ENCODE results near the gene KRT78. TPM values are rescaled to one million over a fixed set of nuclear protein-coding genes. Genes with fewer than 3 reads are reported as not detected.
"Not testable (repeated sequence)": the region's sequence is repeated elsewhere in the genome, so short reads cannot be mapped to it uniquely, and the experiment has no call there.

KRT78 gene, protein sequence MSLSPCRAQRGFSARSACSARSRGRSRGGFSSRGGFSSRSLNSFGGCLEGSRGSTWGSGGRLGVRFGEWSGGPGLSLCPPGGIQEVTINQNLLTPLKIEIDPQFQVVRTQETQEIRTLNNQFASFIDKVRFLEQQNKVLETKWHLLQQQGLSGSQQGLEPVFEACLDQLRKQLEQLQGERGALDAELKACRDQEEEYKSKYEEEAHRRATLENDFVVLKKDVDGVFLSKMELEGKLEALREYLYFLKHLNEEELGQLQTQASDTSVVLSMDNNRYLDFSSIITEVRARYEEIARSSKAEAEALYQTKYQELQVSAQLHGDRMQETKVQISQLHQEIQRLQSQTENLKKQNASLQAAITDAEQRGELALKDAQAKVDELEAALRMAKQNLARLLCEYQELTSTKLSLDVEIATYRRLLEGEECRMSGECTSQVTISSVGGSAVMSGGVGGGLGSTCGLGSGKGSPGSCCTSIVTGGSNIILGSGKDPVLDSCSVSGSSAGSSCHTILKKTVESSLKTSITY
- under 1 TPM in 1 of 5 donors, not detected in 4; 0.16 TPM for polyA plus RNA-seq (ENCODE audit: insufficient read depth in 1 of 5, insufficient read length in 5 of 5, low replicate concordance in 1 of 5)
- long read RNA-seq, donor 1 = 0 reads
- long read RNA-seq, donor 2 = 0 reads
- long read RNA-seq, donor 3 = 0 reads
- long read RNA-seq, donor 4 = 0 reads
- long read RNA-seq, donor 5 = 0 reads
- long read RNA-seq, donor 6 = 0 reads
- long read RNA-seq, donor 7 = 0 reads
- long read RNA-seq, donor 8 = 0 reads

DNA sequence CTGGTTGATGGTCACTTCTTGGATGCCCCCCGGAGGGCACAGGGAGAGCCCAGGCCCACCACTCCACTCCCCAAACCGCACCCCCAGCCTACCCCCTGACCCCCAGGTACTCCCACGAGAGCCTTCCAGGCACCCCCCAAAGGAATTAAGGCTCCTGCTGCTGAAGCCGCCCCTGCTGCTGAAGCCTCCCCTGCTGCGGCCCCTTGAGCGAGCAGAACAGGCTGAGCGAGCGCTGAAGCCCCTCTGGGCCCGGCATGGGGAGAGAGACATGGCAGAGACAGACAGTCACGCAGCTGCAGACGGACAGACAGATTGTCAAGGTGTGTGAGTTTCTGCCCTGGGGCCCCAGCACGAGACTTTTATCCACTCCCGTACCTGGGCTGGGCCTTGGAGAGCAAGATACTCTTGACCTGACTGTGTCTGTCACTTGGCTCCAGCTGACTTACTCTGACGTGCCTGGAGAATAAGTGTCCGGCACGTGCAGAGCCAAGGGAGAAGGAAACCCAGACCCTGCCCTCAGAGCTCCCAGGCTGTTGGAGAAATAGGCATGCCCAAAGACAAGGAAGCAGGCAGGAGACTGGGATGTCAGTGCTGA lies at the start of gene KRT78:
TSS of gene KRT78 (minus strand) at position 334 of the 595 bp plus-strand sequence. CDS start at position 270, 64 bp downstream.
- no peak for DNase-seq

DNA sequence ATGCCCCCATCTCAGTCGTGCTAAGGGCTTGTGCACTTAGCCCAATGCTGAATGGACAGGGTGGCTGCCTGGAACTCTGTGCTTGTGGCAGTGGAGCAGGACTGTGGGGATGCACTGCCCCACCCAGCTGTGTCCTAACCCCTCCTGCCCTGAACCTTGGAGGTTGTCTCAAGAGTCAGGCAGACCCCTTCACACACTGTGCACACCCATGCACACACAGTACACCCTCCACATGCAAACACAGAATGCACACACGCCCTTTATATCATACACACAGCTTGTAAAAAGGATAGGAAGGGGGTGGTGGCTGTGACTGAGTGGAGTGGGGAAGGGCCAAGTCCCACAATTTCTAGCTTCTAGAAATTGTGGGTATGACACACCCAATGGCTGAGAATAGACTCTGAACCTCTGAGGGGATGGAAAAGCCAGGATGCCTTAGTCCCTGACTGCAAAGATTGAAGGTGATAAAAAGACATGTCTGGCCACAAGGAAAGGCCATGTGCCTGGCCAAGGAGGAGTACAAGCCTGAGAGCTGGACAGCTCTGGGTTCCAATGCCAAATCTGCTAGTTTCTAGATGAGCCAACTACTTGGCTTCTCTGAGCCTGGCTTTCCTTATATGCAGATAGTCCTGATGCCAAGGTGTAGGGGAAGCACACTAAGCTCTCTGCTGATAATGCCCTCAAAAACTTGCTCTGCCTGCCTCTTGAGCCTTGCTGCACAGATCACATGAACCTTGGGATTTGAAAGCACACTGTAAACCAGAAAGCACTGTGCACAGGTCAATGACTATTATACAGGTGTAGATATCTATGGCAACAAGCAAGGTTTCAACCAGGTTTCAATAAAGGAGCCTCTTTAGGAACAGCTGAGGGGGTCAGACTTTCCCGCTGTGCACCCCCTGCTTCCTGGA lies 47.7 kb upstream of the KRT78 start:
- no peak for DNase-seq

DNA sequence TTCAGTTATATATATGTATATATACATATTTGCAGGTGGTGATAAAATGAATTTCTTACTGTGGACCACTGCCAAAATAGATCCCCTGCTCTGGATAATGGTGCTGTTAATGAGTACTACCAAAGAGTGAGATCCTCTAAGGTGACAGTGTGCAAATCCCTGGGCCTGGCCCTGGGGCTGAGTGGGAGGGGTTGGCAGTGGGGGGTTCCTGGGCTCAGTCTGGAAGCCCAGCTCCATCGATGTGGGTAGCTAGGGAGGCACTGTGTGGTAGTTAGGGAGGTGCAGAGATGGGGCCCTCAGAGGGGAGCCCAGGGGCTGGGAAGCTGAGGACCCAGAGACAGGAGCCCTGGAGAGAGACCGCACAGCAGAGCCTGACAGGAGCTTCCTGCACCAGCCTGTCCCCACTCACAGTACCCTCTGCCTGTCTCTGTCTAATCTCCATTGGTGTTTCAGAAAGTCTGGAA lies 47.0 kb upstream of the KRT78 start:
- no peak for DNase-seq

DNA sequence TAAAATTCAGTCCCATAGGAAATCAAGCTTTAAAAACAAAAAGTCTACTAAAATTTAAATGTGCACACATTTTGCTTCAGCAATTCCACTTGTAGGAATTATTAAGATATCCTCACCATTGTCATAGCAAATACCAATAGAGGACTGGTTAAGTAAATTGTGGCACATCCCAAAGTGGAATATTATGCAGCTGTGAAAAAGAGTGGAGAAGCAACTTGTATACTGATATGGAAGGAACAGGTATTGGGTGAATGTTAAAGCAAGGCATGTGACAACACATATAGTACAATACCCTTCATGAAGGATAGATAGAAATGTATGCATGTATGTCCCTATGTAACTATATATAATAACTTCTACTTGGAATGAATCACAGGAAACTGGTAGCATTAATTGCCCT lies 44.2 kb upstream of the KRT78 start:
- no peak for DNase-seq

DNA sequence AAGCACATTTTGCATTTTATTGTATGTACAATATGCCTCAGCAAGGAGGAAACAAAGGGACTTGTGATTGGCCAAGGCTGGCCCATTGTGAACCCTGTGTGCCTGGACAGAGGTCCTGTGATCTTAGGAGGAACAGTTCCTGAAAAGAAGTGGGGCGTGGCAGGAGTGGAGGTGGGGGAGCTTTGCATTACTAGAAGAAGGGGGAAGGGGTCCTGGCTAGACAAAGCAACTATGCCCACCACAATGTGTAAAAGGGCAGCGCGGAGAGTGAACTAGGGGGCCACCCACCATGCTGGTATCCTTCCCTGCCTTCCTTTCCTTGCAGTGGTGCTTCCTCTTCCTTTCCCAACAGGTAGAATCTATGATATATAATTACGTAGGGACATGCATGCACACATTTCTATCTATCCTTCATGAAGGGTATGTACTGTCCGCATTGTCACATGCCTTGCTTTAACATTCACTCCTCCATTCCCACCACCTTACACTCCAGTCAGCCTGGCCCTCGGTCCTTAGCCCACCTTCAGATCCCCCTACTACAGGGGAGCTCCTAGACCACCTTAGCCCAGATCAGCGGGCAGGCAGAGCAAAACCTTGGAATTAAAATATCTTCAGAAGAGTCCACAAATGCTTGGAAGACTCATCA lies 43.5 kb upstream of the KRT78 start:
- no peak for DNase-seq

DNA sequence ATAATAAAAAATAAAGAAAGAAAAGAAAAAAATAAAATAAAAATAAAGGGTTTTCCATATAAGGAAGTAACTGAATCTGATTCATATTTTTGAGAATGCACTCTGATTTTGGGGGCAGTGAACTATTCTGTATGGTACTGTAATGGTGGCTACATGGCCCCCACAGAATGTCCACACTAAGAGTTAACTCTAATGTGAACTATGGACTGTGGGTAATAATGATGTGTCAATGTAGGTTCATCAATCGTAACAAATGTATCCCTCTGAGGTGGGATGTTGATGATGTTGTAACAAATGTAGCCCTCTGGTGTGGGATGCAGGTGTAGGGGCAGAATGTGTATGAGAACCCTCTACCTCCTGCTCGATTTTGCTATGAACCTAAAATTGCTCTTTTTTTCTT lies 42.2 kb upstream of the KRT78 start:
- no peak for DNase-seq

DNA sequence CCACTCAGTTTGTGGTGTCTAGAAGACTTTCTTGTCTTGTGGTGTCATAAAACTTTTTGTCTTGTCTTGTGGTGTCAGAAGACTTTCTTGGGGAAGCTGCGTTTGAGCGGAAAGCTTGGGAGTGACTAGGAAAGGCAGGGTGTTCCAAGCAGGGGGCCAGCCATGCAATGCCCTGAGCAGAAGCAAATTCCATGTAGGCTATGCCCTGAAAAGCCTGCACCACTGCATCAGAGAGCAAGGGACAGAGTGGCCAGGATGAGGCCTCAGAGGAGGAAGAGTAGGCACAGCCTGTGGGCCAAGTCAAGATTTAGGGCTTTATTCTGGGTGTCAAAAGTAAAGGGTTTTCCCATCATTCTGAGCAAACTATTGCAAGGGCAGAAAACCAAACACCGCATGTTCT lies 41.6 kb upstream of the KRT78 start:
- no peak for DNase-seq

DNA sequence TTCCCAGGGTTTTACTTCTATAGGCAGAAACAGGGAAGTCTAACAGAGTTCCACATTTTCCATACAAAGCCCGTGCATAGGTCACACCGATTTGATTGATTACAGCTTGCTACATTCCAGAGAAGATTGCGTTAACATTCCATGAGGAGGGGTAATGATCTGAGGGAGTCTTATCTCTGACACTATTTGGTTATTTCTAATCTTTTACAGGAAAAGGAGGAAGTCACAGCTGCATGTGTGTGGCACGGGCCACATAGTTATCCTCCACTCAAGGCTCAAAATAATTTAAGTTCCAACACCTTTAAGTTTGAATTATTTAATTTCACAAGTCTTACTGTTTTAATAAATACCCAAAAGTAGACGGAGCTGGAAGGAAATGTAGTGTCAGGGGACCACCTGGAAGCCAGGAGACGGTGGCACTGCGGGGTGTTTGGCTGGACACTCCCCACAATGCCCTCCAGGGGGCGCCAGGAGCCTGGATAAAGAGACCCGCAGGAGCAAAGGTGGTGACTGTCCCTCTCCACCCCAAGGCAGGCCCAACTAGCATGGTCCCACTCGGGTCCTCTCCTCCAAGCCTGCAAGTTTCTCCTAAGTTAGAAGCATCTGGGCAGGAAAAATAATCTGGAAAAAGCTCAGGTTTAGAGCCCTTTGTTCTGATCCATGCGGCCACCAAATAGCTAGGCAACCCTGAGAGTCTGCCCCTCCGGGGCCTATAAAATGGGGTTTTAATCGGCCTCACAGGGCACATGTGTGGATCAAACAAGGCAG lies 35.9 kb upstream of the KRT78 start:
- peak in 1 of 2 donors; percentile 64 for DNase-seq

DNA sequence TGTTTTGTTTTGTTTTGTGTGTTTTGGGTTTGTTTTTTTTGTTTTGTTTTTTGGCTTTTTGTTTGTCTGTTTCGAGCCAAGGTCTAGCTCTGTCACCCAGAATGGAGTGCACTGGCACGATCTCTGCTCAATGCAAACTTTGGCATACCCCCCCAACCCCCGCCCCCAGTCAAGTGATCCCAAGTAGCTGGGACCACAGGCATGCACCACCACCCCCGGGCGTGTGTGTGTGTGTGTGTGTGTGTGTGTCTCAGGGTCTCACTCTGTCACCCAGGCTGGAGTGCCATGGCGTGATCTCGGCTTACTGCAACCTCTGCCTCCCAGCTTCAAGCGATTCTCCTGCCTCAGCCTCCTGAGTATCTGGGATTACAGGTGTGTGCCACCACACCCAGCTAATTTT lies 31.7 kb upstream of the KRT78 start:
- DNase-seq = not testable (repeated sequence)

DNA sequence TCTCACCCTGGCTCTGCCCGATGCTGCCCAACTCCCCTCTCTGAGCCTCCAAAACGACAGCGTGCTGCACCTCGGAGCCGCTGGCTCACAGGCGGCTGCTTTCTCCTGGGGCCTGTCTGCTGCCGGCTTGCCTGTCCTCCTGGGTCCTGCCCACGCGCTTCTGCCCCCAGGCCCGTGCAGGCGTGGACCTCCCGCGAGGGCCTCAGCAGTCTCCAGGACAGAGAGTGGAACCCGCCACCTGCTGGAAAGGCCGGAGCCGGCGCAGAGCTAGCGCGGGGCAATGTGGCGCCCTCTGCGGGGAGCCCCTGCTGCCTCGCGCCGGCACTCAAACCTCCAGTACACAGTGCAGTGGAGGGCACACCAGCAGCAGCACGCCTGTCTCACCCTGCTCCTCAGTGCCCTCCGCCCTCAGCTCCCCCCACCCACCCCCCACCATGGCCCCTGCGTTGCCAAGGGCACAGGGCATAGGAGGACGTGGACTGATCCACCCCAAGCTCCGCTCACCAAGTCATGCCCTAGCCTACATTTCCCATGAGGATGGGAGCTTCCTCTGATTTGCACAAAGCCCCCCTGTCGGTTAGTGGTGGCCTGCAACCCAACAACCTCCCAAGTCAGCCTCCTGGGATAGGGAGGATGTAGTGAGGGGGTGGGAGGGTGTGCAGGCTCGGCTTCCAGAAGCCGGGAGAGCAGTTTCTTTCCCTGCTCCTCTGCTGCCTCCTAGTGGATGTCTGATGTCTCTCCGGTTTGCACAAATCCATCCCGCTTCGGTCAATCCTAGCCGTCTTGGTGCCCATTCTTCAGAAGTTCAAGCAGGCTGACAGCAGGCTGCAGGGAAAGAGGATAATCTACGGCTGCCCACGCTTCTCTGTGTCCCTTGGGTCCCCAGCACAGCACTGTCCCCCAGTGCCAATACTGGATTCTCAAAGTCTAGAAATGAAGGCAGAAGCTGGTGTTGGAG lies 30.9 kb upstream of the KRT78 start:
- peak in 1 of 2 donors; percentile 80 for DNase-seq

DNA sequence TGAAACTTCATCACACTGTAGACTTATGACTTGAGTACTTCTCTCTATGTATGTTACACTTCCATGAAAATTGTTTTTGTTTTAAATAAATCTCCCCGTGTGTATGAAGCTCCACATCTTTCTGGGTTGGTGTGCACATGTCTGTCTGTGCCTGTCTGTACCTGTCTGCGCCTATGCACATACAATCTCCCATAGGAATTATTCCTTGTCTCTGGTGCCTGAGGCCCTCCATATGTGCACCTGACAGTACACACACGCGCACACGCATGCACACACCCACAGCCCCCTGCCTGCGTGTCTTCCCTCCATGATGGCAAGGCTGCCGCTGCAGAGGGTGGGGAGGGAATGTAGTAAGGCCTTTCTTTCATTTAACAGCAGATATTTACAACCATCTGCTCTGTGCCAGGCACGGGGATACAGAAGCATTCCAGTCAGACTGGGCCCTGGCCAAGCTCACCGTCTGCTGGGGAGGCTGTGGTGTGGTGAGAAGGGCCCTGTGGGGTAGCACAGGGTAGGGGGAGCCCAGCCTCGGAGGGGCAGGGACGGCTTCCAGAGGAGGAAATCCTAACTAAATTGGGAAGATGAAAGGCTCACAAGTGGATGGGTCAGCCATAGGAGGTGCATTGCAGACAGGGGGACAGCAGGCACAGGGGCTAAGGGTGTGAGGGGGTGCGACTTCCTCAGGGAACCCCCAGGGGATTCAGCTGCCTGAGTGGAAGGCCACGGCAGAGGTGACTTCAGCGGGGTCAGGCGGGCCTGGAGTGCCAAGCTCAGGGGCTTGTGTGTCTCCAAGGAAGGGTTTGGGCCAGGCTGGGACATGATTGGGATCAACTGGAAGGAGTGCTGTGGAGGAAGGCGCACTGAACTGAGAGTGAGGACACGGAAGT lies 30.0 kb upstream of the KRT78 start:
- DNase-seq = no peak

DNA sequence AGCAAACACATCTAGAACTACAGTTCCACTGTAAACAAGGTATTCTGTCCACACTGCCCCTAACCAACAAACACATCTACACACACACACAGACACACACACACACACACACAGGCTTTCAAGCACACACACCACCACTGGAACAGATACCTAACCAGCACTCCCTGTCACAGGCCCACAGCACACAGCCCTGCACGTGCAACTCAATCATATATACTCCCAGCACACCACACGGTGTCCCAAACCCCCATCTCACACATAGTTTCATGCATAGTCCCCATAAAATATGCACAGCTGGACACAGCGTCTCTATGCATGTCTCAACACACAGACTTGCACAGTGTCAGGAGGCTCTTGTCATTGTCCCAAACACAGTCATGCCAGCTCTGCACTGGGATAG lies 28.4 kb upstream of the KRT78 start:
- no peak for DNase-seq

DNA sequence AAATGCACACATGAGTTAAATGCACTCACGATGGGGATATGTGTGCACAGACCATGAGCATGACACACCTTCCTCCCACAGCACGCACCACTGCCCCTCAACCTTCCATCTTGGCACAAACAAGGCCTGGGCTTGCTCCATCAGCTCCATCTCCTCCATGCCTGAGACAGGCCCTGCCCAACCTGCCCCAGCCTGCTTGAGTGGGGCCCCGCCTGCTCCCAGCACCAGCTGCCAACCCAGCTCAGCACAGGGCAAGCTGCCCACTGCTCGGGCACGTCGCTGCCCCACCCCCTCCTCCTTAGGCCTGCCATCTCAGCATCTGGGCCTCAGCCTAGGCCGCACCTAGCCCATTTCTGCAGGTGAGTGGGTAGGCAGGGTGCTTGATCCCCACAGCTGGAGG lies 27.6 kb upstream of the KRT78 start:
- DNase-seq = no peak

DNA sequence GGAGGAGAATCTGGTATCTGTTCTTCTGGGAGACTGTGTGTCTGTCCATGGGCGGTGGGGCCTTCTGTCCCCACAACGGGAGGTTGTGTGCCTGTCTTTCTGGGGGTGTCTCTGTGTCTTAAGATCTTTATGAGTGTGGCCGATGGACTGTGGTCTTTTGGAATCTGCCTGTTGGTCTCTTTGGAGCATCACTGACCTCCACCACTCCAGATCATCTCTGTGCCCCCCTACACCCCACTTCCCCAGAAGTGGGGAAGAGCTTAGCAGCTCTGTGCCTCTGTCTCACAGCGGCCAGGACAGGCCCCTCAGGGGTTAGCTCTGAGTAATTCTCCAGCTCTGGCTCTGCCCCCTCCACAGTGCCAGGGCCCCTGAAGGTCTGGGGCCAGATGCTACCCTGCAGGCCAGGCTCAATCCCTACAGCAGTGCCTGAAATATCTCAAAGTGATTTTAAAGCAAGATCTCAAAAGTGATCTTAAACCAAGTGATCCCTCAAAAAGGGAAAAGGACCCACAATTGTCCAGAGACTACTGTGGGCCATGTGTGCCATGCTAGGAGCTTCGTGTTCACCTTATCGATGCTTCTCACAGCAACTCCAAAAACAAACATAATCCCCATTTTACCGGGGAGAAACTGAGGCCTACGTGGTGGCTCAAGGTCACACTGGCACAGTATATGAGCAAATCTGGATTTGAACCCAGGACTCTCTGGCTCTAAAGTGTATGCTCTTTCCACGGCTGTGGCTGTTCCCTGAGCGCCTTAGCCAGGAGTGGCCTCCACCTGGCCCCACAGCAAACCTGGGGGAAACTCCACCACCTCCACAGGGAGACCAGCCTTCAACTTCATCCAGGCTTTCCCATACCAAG lies 26.0 kb upstream of the KRT78 start:
- no peak for DNase-seq

DNA sequence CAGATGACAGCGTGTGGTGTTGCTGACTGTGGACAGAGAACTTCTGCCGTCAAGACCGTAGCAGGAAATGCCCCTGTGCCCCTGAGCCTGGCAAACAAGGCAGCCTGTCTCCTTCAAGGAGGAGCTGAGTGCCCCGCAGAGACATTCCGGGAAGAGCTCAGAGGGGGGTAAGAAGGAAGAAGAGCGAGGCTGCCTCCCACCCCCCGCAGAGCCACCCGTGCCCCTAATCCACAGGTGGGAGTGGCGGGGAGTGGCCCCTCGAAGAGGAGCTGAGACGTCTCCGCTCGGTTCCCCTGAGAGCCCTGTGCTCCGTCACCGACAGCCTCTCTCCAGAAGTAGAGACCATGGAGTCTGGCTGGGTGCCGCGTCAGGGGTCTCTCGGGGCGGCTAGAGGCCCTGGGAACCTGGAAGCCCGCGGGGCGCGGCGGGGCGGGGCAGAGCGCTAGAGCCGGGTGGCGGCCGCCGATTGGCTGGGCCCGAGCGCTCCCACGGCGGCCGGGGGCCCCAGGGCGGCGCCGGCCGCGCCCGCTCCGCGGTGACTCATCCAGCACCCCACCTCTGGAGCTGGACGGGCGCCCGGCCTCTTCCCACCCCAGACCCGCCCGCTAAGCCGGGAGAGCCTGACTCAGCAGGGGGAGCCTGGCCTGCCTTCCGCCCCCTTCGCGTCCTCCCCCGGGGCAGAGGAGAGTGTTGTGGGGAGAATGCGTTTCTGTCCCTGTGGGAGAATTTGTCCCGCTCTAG lies 25.2 kb upstream of the KRT78 start:
- DNase-seq = peak; percentile 64 to 75

DNA sequence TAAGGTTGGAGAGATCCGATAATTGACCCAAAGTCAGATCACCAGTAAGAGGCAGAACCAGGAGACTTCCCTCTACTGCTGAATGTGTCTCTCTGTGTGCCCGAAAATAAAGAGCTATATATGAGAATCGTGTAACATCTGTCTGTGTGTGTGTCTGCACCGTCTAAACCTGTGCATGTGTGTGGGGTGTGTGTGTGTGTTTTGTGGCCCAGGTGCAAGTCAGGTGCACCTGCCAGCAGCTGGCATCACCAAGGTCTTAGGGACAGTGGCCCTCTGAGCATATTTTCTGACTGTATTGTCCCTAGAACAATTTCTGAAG lies 24.7 kb upstream of the KRT78 start:
- no peak for DNase-seq

All from right lung (tissue), 10 donors.